ENCODE results near the gene WRNIP1. TPM values are rescaled to one million over a fixed set of nuclear protein-coding genes. Genes with fewer than 3 reads are reported as not detected.
A peak's percentile ranks its signal among the peaks of the same experiment; 100 is the strongest.

The WRNIP1 gene
- total RNA-seq, 1 experiment from 2014 or later, result 51.7 TPM

DNA sequence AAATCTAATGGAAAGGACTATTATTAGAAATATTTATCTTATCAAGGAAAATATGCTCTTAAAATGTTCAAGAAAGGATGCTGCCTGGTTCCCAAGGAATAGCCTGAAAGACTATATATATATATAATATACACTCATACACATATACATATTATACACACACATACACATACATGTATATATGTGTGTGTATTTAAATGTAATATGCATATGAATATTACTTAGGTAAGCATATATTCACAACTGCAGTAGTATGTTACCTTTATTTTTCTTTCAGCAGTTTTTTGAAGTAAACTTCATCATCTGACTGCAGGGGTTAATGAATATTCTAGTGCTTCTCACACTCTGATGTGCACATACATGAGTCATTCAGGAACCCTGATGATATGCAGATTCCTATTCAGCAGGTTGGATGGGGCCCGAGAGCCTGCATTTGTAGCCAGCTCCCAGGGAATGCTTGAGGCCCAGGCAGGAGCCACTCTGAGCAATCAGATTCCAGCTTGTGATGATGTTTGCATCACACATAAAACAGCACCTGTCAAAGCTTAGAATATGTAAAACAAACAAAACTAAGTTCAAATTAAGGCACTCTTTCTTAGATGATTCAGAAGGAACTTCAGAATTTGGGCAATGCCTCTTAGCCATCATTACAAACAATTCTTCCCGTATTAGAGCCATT is 30.6 kb upstream of the WRNIP1 start:
- H3K4me1 ChIP-seq, result peaks cover 37% of the 10 kb centered on the region
- peaks cover 12% of the 10 kb centered on the region for H3K4me1 Mint-ChIP-seq (ENCODE audit: low read depth, unreplicated experiment)
- intact Hi-C loops (cut with micrococcal nuclease; ENCODE audit: unreplicated experiment), result no loop called here
- no peak overlapping the region for H3K27ac Mint-ChIP-seq (ENCODE audit: unreplicated experiment)
- no peaks in the 10 kb centered on the region for H3K9me3 ChIP-seq
- no peak overlapping the region for H3K4me3 Mint-ChIP-seq (ENCODE audit: unreplicated experiment)
- CTCF ChIA-PET, result no interaction called here
- no peaks in the 10 kb centered on the region for H3K27me3 Mint-ChIP-seq (ENCODE audit: insufficient read depth, unreplicated experiment)
- H3K36me3 Mint-ChIP-seq (ENCODE audit: insufficient read depth, unreplicated experiment), result no peaks in the 10 kb centered on the region
- DNase-seq, result no peak
- no TSS peak for BruUV-seq (replicated peaks)
- H3K27me3 ChIP-seq (replicated peaks; ENCODE audit: control insufficient read depth, insufficient read depth, low read length), result no peaks in the 10 kb centered on the region
- no peaks in the 10 kb centered on the region for H3K9me3 Mint-ChIP-seq (ENCODE audit: unreplicated experiment)
- TF ChIP-seq CTCF (IDR thresholded peaks at IDR 0.05; ENCODE audit: insufficient read depth in 1 of 2, low read depth in 1 of 2, low read length in 1 of 2, severe bottlenecking in 1 of 2, unreplicated experiment in 1 of 2), result no peak
- H3K4me3 ChIP-seq (ENCODE audit: low read depth, low read length), result no peak overlapping the region
- H3K36me3 ChIP-seq (ENCODE audit: control insufficient read depth, insufficient read depth, low read length), result no peaks in the 10 kb centered on the region
- POLR2A ChIA-PET, result no interaction called here

- CTCF ChIA-PET, result interaction anchor here (0.6 to 3.2 kb wide), 11 partner anchors 9 to 261 kb away, joined by 3 to 21 read pairs (median 8); partner anchors contain the start of genes MYLK4, SERPINB1 and WRNIP1
- H3K27me3 ChIP-seq (replicated peaks; ENCODE audit: control insufficient read depth, insufficient read depth, low read length), result no peaks in the 10 kb centered on the region
- H3K9me3 Mint-ChIP-seq (ENCODE audit: unreplicated experiment), result no peaks in the 10 kb centered on the region
- POLR2A ChIA-PET, result interaction anchor here (0.6 kb wide), 1 partner anchor 634 kb away, joined by 4 read pairs; no protein-coding TSS in a partner anchor
- DNase-seq, result no peak
- BruUV-seq (replicated peaks), result no TSS peak
- intact Hi-C loops (cut with micrococcal nuclease; ENCODE audit: unreplicated experiment), result loop anchor here (1.0 to 2.0 kb wide), 3 partner anchors 12 to 45 kb away; partner anchors contain the start of genes MYLK4 and WRNIP1
- no peaks in the 10 kb centered on the region for H3K4me1 Mint-ChIP-seq (ENCODE audit: low read depth, unreplicated experiment)
- no peak overlapping the region for H3K4me3 ChIP-seq (ENCODE audit: low read depth, low read length)
- no peaks in the 10 kb centered on the region for H3K27me3 Mint-ChIP-seq (ENCODE audit: insufficient read depth, unreplicated experiment)
- no peak for TF ChIP-seq CTCF (IDR thresholded peaks at IDR 0.05; ENCODE audit: insufficient read depth in 1 of 2, low read depth in 1 of 2, low read length in 1 of 2, severe bottlenecking in 1 of 2, unreplicated experiment in 1 of 2)
- peaks cover 11% of the 10 kb centered on the region for H3K4me1 ChIP-seq
- no peaks in the 10 kb centered on the region for H3K9me3 ChIP-seq
- no peaks in the 10 kb centered on the region for H3K36me3 ChIP-seq (ENCODE audit: control insufficient read depth, insufficient read depth, low read length)
- H3K27ac Mint-ChIP-seq (ENCODE audit: unreplicated experiment), result no peak overlapping the region
- no peak overlapping the region for H3K4me3 Mint-ChIP-seq (ENCODE audit: unreplicated experiment)
- no peaks in the 10 kb centered on the region for H3K36me3 Mint-ChIP-seq (ENCODE audit: insufficient read depth, unreplicated experiment)
Measured at GRCh38 chr6:2737885-2738284, 27.3 kb upstream of the WRNIP1 start.

DNA sequence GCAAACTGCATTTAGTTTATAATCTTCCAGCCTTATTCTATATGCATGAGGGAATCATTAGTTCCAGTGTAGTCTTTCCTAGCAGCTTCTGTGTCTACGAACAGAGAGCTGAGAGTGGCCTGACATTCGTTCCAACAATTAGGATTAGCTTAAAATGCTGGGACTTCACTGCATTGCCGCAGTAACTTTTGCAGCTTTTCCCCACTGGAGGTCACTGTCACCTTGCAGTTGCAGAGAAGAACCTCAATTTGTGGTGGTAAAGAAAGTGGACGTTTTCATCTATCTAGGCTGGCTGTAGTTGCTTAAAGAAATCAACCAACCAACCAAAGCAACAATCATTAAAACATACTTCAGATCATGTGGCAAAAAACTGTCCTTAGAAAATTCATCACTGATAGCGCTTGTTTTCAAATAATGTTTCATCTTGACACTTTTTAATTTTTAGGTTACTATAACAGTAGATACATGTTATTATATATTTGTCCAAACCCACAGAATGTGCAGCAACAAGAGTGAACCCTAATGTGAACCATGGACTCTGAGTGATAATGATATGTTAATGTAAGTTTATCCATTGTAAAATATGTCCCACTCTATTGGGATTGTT is 26.7 kb upstream of the WRNIP1 start:
- H3K9me3 ChIP-seq, result no peaks in the 10 kb centered on the region
- no peak overlapping the region for H3K4me3 Mint-ChIP-seq (ENCODE audit: unreplicated experiment)
- no peaks in the 10 kb centered on the region for H3K27me3 Mint-ChIP-seq (ENCODE audit: insufficient read depth, unreplicated experiment)
- no TSS peak for BruUV-seq (replicated peaks)
- DNase-seq, result peak; percentile 58 to 73
- no peaks in the 10 kb centered on the region for H3K36me3 Mint-ChIP-seq (ENCODE audit: insufficient read depth, unreplicated experiment)
- TF ChIP-seq CTCF (IDR thresholded peaks at IDR 0.05; ENCODE audit: insufficient read depth in 1 of 2, low read depth in 1 of 2, low read length in 1 of 2, severe bottlenecking in 1 of 2, unreplicated experiment in 1 of 2), result peak; percentile 57 to 85
- ChIA-PET CTCF (interaction anchor here (0.6 to 3.2 kb wide), 11 partner anchors 8 to 261 kb away, joined by 3 to 21 read pairs (median 8); partner anchors contain the start of genes MYLK4, SERPINB1 and WRNIP1), POLR2A (no interaction called here)
- no peak overlapping the region for H3K27ac Mint-ChIP-seq (ENCODE audit: unreplicated experiment)
- peaks cover 10% of the 10 kb centered on the region for H3K4me1 ChIP-seq
- H3K36me3 ChIP-seq (ENCODE audit: control insufficient read depth, insufficient read depth, low read length), result no peaks in the 10 kb centered on the region
- no peaks in the 10 kb centered on the region for H3K9me3 Mint-ChIP-seq (ENCODE audit: unreplicated experiment)
- no peaks in the 10 kb centered on the region for H3K27me3 ChIP-seq (replicated peaks; ENCODE audit: control insufficient read depth, insufficient read depth, low read length)
- H3K4me3 ChIP-seq (ENCODE audit: low read depth, low read length), result no peak overlapping the region
- H3K4me1 Mint-ChIP-seq (ENCODE audit: low read depth, unreplicated experiment), result peaks cover 3% of the 10 kb centered on the region
- intact Hi-C loops (cut with micrococcal nuclease; ENCODE audit: unreplicated experiment), result loop anchor here (1.0 to 2.0 kb wide), 3 partner anchors 12 to 45 kb away; partner anchors contain the start of genes MYLK4 and WRNIP1
